ENCODE measurements around the gene ATF3. TPM values are rescaled to one million over a fixed set of nuclear protein-coding genes. Genes with fewer than 3 reads are reported as not detected.
A peak's percentile ranks its signal among the peaks of the same experiment; 100 is the strongest.

ATF3 gene
- 10.6 TPM for total RNA-seq

GRCh38 chr1:212608392-212608958 lies at the start of gene ATF3:
ATF3 (plus strand) TSS chr1:212608761; CDS start chr1:212615022, 6,261 bp downstream.
- peak; percentile 100 for DNase-seq (ENCODE audit: low spot score)

- DNase-seq (ENCODE audit: low spot score), result no peak
Observed at GRCh38 chr1:212559929-212560328, 48.6 kb upstream of the ATF3 start.

- no peak for DNase-seq (ENCODE audit: low spot score)
Observed at GRCh38 chr1:212560933-212561460, 47.6 kb upstream of the ATF3 start.

GRCh38 chr1:212561501-212561931 lies 47.0 kb upstream of the ATF3 start:
- no peak for DNase-seq (ENCODE audit: low spot score)

- DNase-seq (ENCODE audit: low spot score), result no peak
Observed at GRCh38 chr1:212562771-212563170, 45.8 kb upstream of the ATF3 start.

- no peak for DNase-seq (ENCODE audit: low spot score)
Observed at GRCh38 chr1:212565079-212565478, 43.5 kb upstream of the ATF3 start.

- no peak for DNase-seq (ENCODE audit: low spot score)
Observed at GRCh38 chr1:212565571-212566305, 42.8 kb upstream of the ATF3 start.

- DNase-seq (ENCODE audit: low spot score), result no peak
Observed at GRCh38 chr1:212566522-212567479, 41.8 kb upstream of the ATF3 start.

- DNase-seq (ENCODE audit: low spot score), result no peak
Observed at GRCh38 chr1:212567638-212568037, 40.9 kb upstream of the ATF3 start.

GRCh38 chr1:212568978-212569537 lies 39.5 kb upstream of the ATF3 start:
- no peak for DNase-seq (ENCODE audit: low spot score)

- no peak for DNase-seq (ENCODE audit: low spot score)
Observed at GRCh38 chr1:212574732-212575131, 33.8 kb upstream of the ATF3 start.

GRCh38 chr1:212575333-212575732 lies 33.2 kb upstream of the ATF3 start:
- no peak for DNase-seq (ENCODE audit: low spot score)

- no peak for DNase-seq (ENCODE audit: low spot score)
Observed at GRCh38 chr1:212578041-212578440, 30.5 kb upstream of the ATF3 start.

- DNase-seq (ENCODE audit: low spot score), result no peak
Observed at GRCh38 chr1:212581034-212581433, 27.5 kb upstream of the ATF3 start.

- DNase-seq (ENCODE audit: low spot score), result no peak
Observed at GRCh38 chr1:212582291-212582690, 26.3 kb upstream of the ATF3 start.

GRCh38 chr1:212582808-212583615 lies 25.5 kb upstream of the ATF3 start:
- DNase-seq (ENCODE audit: low spot score), result no peak

GRCh38 chr1:212583643-212584042 lies 24.9 kb upstream of the ATF3 start:
- no peak for DNase-seq (ENCODE audit: low spot score)

GRCh38 chr1:212584092-212584886 lies 24.3 kb upstream of the ATF3 start:
- DNase-seq (ENCODE audit: low spot score), result no peak

GRCh38 chr1:212585210-212585609 lies 23.4 kb upstream of the ATF3 start:
- DNase-seq (ENCODE audit: low spot score), result no peak
